GM12878 (cell line): ENCODE data around the gene USP28. TPM values are rescaled to one million over a fixed set of nuclear protein-coding genes. Genes with fewer than 3 reads are reported as not detected.

Experiments
- ATAC-seq: fragments of 200-7000 bp; cut with Tn5 transposase; 3 replicates; pipeline ENCODE4 v1.9.1; 2020; ENCODE audit warnings: mild to moderate bottlenecking, moderate library complexity
- BruUV-seq: library from RNA; stranded (reverse); fragments of 400-500 nt; replicated peaks from 2 replicates; lab custom pipeline; 2021; lab: Mats Ljungman, UMichigan
- CTCF ChIA-PET: fragments of 300-600 bp; sonication (Branson Sonifier 250); formaldehyde crosslinking; extraction: SDS; loops from one replicate; lab custom pipeline; 2021; ENCODE audit warnings: inconsistent platforms; lab: Yijun Ruan, JAX
- POLR2A ChIA-PET: fragments of 350-600 bp; formaldehyde crosslinking; extraction: SDS; loops from one replicate; lab custom pipeline; 2021; ENCODE audit warnings: inconsistent platforms; lab: Charles Lee
- RAD21 ChIA-PET: fragments of 300-600 bp; sonication (Branson Sonifier 250); formaldehyde crosslinking; loops from one replicate; lab custom pipeline; 2023; ENCODE audit warnings: antibody characterized with exemption; ENCODE audit not compliant: unreplicated experiment; lab: Charles Lee
- SMC1A ChIA-PET: fragments of 300-600 bp; sonication (Branson Sonifier 250); formaldehyde crosslinking; loops from one replicate; lab custom pipeline; 2023; ENCODE audit not compliant: unreplicated experiment, uncharacterized antibody; lab: Charles Lee
- DNase-seq: peaks from one replicate; pipeline ENCODE4 v3.0.0-alpha.2; 2011; ENCODE audit warnings: low read depth, low spot score
- FAIRE-seq: peaks from 3 replicates; lab custom pipeline; 2011; peaks lifted over from hg19 to GRCh38; lab: Jason Lieb, UNC
- H2AFZ ChIP-seq: 2 replicates; pipeline ENCODE4 v1.6.0; 2011; ENCODE audit warnings: low read depth, low read length, control low read depth; ENCODE audit not compliant: control insufficient read depth
- H3K27ac ChIP-seq: 2 replicates; pipeline ENCODE4 v1.5.1; 2011; ENCODE audit warnings: control low read depth; ENCODE audit not compliant: control insufficient read depth, insufficient read depth
- H3K27me3 ChIP-seq, 2 experiments: replicated peaks in 1 of 2; 2 replicates each; pipeline versions ENCODE4 v1.6.0 to v1.6.1; 2011; ENCODE audit warnings: low read length in 1 of 2; ENCODE audit not compliant: control insufficient read depth in 2 of 2, insufficient read depth in 2 of 2
- H3K36me3 ChIP-seq, 2 experiments: 2 replicates each; pipeline ENCODE4 v1.5.1; 2011; ENCODE audit warnings: low read length in 1 of 2; ENCODE audit not compliant: control insufficient read depth in 2 of 2, insufficient read depth in 2 of 2
- H3K4me1 ChIP-seq: 2 replicates; pipeline ENCODE4 v1.6.1; 2011; ENCODE audit warnings: mild to moderate bottlenecking, low read length, moderate library complexity, mixed read lengths; ENCODE audit not compliant: control insufficient read depth, insufficient read depth
- H3K4me2 ChIP-seq: 2 replicates; pipeline ENCODE4 v1.6.0; 2011; ENCODE audit warnings: control low read depth; ENCODE audit not compliant: control insufficient read depth, insufficient read depth
- H3K4me3 ChIP-seq: fragments of 200-600 bp; sonication (generic); 2 replicates; pipeline ENCODE4 v1.5.1; 2016
- H3K79me2 ChIP-seq: 2 replicates; pipeline ENCODE4 v1.6.0; 2011; ENCODE audit warnings: low read length; ENCODE audit not compliant: control insufficient read depth, insufficient read depth
- H3K9ac ChIP-seq: 2 replicates; pipeline ENCODE4 v1.8.0; 2011; ENCODE audit warnings: low read length, control low read depth, mixed read lengths; ENCODE audit not compliant: control insufficient read depth, insufficient read depth
- H3K9me3 ChIP-seq: replicated peaks from 3 replicates; pipeline ENCODE4 v1.5.1; 2011; ENCODE audit warnings: mild to moderate bottlenecking, low read length; ENCODE audit not compliant: control insufficient read depth, insufficient read depth
- H4K20me1 ChIP-seq: 2 replicates; pipeline ENCODE4 v1.6.0; 2011; ENCODE audit not compliant: control insufficient read depth, insufficient read depth
- ETV6 ChIP-seq, 2 experiments: fragments of 450-650 bp in 1 of 2; IDR thresholded peaks in 1 of 2; conservative IDR thresholded peaks in 1 of 2; 2 replicates each; pipeline ENCODE4 v1.6.1; 2014; ENCODE audit warnings: antibody characterized with exemption in 1 of 2, borderline replicate concordance in 1 of 2, low read depth in 1 of 2, mild to moderate bottlenecking in 1 of 2, moderate library complexity in 1 of 2
- MEF2A ChIP-seq: IDR thresholded peaks from 2 replicates; pipeline ENCODE4 v1.6.1; 2011; ENCODE audit warnings: low read depth, mild to moderate bottlenecking, low read length, moderate library complexity; ENCODE audit not compliant: insufficient read depth
- NR2F1 ChIP-seq: fragments of 450-650 bp; conservative IDR thresholded peaks from 2 replicates; pipeline ENCODE4 v1.6.1; 2017; ENCODE audit warnings: mild to moderate bottlenecking
- NRF1 ChIP-seq: conservative IDR thresholded peaks from 2 replicates; pipeline ENCODE4 v1.6.1; 2011; ENCODE audit warnings: mild to moderate bottlenecking, low read depth, low read length, improper control_type of control experiment
- PAX8 ChIP-seq: fragments of 450-650 bp; IDR thresholded peaks from 2 replicates; pipeline ENCODE4 v1.6.1; 2017; ENCODE audit warnings: mild to moderate bottlenecking, moderate library complexity
- RBBP5 ChIP-seq: fragments of 200-600 bp; sonication (generic); conservative IDR thresholded peaks from 2 replicates; pipeline ENCODE4 v1.6.1; 2016
- SMAD5 ChIP-seq: IDR thresholded peaks from 2 replicates; pipeline ENCODE4 v1.6.1; 2016; ENCODE audit warnings: antibody characterized with exemption, low read depth
- ZBED1 ChIP-seq: IDR thresholded peaks from 2 replicates; pipeline ENCODE4 v1.6.1; 2016; ENCODE audit warnings: borderline replicate concordance
- WGBS: methylation state at CpG from one replicate; pipeline ENCODE4 v1.1.6; 2016; ENCODE audit warnings: low lambda C conversion rate; ENCODE audit not compliant: insufficient replicate concordance, insufficient coverage; ENCODE audit errors: missing lambda C conversion rate; 5-methylcytosine and 5-hydroxymethylcytosine counted together
- in situ Hi-C: fragments of 300-500 bp; cut with MboI; formaldehyde crosslinking; loops from 9 replicates; pipeline ENCODE4 v1.14.3; 2018; ENCODE audit warnings: mixed read lengths
- intact Hi-C: fragments of 100-400 bp; cut with micrococcal nuclease; formaldehyde crosslinking; loops from one replicate; pipeline ENCODE4 v1.14.2; 2022; ENCODE audit not compliant: unreplicated experiment
- polyA plus RNA-seq, 11 experiments: library from polyadenylated mRNA; depleted of rRNA in 4 of 11; unstranded in 6 of 11; stranded (reverse) in 5 of 11; fragments of >200 nt; fragmentation: Nextera tagmentation in 4 of 11; fragmentation: Illumina TruSeq in 1 of 11; extraction: Ambion mirVana in 4 of 11; extraction: Trizol in 1 of 11; gene quantifications; 1 replicate in 1 of 11; 2 replicates in 10 of 11; pipeline versions ENCODE4 v1.2.1 to v1.2.3, GENCODE V29; 2011 to 2016; ENCODE audit warnings: inconsistent platforms in 2 of 11, missing spikeins in 2 of 11, low read depth in 1 of 11
- total RNA-seq, 4 experiments: library from RNA; depleted of rRNA in 3 of 4; stranded (reverse); fragments of >200 nt in 3 of 4; fragmentation: Illumina TruSeq in 1 of 4; extraction: Trizol in 1 of 4; gene quantifications; 2 replicates each; pipeline versions ENCODE4 v1.2.1 to v1.2.3, GENCODE V29; 2013 to 2021
- TF ChIP-seq, protein P1 (sequence below): fragments of 450-650 bp; formaldehyde crosslinking; IDR thresholded peaks from 2 replicates; pipeline ENCODE4 v1.4.0; 2020; ENCODE audit warnings: mild to moderate bottlenecking, moderate library complexity
- TF ChIP-seq, protein P2 (sequence below): fragments of 450-650 bp; IDR thresholded peaks from 2 replicates; pipeline ENCODE4 v1.6.1; 2017; ENCODE audit warnings: mild to moderate bottlenecking, low read depth, inconsistent platforms; ENCODE audit not compliant: poor library complexity, severe bottlenecking
- TF ChIP-seq, protein P3 (sequence below): IDR thresholded peaks from 2 replicates; pipeline ENCODE4 v1.6.1; 2011; ENCODE audit warnings: mild to moderate bottlenecking, low read depth, low read length, moderate library complexity; ENCODE audit not compliant: insufficient replicate concordance
- TF ChIP-seq, protein P4 (sequence below): IDR thresholded peaks from 2 replicates; pipeline ENCODE4 v1.6.1; 2011; ENCODE audit warnings: borderline replicate concordance, low read depth, mild to moderate bottlenecking, moderate library complexity, mixed read lengths, low read length; ENCODE audit not compliant: insufficient read depth; ENCODE audit errors: extremely low read length
- TF ChIP-seq, protein P5 (sequence below): fragments of 450-650 bp; IDR thresholded peaks from 2 replicates; pipeline ENCODE4 v1.6.1; 2017; ENCODE audit warnings: mild to moderate bottlenecking

USP28 gene
- total and polyA plus RNA-seq, 10 of the 15 experiments (the other 5 are each of a cell fraction or from before 2014, with no cell fraction given), result 2.8 to 60.4 (median 24.1) TPM

DNA sequence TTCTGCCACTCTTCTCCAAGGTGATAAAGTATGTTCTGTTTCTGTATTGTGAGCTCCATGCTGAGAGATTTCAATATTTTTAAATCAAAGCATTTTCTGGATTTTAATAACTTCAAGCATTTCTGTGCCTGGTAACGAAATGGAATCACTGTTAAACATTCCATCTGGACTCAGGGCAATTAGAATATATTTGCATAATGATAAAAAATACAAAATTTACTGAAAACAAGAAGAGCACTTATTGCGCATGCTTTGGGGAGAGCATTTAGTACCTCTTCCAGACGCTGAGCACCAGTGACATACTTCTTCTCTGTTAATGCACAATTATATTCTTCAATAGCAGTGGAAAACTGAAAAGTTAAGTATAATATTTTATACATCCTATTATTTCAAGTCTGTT, 115.1 kb downstream of the USP28 start:
- in situ Hi-C loops (no loop called here), intact Hi-C loops (no loop called here)
- Histone ChIP-seq H3K4me2 (no peak overlapping the region), H3K4me3 (no peak overlapping the region), H3K4me1 (no peaks in the 10 kb centered on the region), H2AFZ (no peak overlapping the region), H3K36me3 (peaks cover 5 to 24% of the 10 kb centered on the region in 2 experiments), H3K27me3 (no peaks in the 10 kb centered on the region), H4K20me1 (no peaks in the 10 kb centered on the region), H3K9me3 (no peaks in the 10 kb centered on the region), H3K79me2 (peaks cover 2% of the 10 kb centered on the region), H3K27ac (no peak overlapping the region), H3K9ac (no peak overlapping the region)
- TF ChIP-seq, protein P1, sequence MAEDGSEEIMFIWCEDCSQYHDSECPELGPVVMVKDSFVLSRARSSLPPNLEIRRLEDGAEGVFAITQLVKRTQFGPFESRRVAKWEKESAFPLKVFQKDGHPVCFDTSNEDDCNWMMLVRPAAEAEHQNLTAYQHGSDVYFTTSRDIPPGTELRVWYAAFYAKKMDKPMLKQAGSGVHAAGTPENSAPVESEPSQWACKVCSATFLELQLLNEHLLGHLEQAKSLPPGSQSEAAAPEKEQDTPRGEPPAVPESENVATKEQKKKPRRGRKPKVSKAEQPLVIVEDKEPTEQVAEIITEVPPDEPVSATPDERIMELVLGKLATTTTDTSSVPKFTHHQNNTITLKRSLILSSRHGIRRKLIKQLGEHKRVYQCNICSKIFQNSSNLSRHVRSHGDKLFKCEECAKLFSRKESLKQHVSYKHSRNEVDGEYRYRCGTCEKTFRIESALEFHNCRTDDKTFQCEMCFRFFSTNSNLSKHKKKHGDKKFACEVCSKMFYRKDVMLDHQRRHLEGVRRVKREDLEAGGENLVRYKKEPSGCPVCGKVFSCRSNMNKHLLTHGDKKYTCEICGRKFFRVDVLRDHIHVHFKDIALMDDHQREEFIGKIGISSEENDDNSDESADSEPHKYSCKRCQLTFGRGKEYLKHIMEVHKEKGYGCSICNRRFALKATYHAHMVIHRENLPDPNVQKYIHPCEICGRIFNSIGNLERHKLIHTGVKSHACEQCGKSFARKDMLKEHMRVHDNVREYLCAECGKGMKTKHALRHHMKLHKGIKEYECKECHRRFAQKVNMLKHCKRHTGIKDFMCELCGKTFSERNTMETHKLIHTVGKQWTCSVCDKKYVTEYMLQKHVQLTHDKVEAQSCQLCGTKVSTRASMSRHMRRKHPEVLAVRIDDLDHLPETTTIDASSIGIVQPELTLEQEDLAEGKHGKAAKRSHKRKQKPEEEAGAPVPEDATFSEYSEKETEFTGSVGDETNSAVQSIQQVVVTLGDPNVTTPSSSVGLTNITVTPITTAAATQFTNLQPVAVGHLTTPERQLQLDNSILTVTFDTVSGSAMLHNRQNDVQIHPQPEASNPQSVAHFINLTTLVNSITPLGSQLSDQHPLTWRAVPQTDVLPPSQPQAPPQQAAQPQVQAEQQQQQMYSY (CRISPR knock-in tag), result no peak
- TF ChIP-seq NRF1 (no peak), PAX8 (no peak), RBBP5 (no peak), SMAD5 (no peak), ETV6 (conservative IDR thresholded peaks at IDR 0.05 in 1 of 2, IDR thresholded peaks at IDR 0.05 in 1 of 2; ENCODE audit: borderline replicate concordance in 1 of 2, low read depth in 1 of 2) (no peak), ZBED1 (no peak), MEF2A (no peak), NR2F1 (no peak)
- TF ChIP-seq, protein P2, sequence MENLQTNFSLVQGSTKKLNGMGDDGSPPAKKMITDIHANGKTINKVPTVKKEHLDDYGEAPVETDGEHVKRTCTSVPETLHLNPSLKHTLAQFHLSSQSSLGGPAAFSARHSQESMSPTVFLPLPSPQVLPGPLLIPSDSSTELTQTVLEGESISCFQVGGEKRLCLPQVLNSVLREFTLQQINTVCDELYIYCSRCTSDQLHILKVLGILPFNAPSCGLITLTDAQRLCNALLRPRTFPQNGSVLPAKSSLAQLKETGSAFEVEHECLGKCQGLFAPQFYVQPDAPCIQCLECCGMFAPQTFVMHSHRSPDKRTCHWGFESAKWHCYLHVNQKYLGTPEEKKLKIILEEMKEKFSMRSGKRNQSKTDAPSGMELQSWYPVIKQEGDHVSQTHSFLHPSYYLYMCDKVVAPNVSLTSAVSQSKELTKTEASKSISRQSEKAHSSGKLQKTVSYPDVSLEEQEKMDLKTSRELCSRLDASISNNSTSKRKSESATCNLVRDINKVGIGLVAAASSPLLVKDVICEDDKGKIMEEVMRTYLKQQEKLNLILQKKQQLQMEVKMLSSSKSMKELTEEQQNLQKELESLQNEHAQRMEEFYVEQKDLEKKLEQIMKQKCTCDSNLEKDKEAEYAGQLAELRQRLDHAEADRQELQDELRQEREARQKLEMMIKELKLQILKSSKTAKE, result no peak
- TF ChIP-seq, protein P3, sequence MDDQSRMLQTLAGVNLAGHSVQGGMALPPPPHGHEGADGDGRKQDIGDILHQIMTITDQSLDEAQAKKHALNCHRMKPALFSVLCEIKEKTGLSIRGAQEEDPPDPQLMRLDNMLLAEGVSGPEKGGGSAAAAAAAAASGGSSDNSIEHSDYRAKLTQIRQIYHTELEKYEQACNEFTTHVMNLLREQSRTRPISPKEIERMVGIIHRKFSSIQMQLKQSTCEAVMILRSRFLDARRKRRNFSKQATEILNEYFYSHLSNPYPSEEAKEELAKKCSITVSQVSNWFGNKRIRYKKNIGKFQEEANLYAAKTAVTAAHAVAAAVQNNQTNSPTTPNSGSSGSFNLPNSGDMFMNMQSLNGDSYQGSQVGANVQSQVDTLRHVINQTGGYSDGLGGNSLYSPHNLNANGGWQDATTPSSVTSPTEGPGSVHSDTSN, result no peak
- TF ChIP-seq, protein P4, sequence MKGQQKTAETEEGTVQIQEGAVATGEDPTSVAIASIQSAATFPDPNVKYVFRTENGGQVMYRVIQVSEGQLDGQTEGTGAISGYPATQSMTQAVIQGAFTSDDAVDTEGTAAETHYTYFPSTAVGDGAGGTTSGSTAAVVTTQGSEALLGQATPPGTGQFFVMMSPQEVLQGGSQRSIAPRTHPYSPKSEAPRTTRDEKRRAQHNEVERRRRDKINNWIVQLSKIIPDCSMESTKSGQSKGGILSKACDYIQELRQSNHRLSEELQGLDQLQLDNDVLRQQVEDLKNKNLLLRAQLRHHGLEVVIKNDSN, result no peak
- TF ChIP-seq, protein P5, sequence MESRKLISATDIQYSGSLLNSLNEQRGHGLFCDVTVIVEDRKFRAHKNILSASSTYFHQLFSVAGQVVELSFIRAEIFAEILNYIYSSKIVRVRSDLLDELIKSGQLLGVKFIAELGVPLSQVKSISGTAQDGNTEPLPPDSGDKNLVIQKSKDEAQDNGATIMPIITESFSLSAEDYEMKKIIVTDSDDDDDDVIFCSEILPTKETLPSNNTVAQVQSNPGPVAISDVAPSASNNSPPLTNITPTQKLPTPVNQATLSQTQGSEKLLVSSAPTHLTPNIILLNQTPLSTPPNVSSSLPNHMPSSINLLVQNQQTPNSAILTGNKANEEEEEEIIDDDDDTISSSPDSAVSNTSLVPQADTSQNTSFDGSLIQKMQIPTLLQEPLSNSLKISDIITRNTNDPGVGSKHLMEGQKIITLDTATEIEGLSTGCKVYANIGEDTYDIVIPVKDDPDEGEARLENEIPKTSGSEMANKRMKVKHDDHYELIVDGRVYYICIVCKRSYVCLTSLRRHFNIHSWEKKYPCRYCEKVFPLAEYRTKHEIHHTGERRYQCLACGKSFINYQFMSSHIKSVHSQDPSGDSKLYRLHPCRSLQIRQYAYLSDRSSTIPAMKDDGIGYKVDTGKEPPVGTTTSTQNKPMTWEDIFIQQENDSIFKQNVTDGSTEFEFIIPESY, result no peak
- FAIRE-seq (no peak), ATAC-seq (no peak), DNase-seq (no peak)
- BruUV-seq, result no TSS peak
- RAD21 ChIA-PET, result no interaction called here
- WGBS, result 80% methylated on average over 3 of the region's 3 CpGs
- POLR2A ChIA-PET, result no interaction called here
- SMC1A ChIA-PET, result interaction anchor here (0.5 kb wide), 1 partner anchor 51 kb away, joined by 4 read pairs; no protein-coding TSS in a partner anchor
- CTCF ChIA-PET, result interaction anchor here (0.9 kb wide), 1 partner anchor 13 kb away, joined by 3 read pairs; the partner anchor contains the start of gene ZW10
